ENCODE measurements around the gene PKHD1.

The PKHD1 gene

DNA sequence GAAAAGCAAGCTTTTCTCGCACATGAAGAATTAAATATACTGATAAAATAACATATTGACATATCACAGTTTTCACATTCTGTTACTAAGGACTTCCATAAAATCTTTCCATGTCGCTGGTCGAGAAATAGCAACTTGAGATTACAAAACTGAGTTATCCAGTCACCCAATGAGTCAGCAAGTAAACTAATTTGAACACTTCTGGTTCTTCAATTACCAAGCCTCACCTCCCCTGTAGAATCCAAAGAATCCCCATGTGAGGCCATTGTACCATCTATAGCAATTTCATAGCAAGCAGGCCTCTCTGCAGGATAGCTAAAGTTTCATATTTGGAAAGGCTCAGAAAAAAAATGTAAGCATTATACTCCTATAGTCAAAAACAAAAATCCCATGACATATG lies 87.3 kb downstream of the PKHD1 start:
- no peak for TF ChIP-seq FOXP2 (optimal IDR thresholded peaks at IDR 0.05; ENCODE audit: borderline replicate concordance, extremely low read depth, extremely low read length, insufficient read depth)
- no peak for TF ChIP-seq POLR2AphosphoS5 (IDR thresholded peaks at IDR 0.05; ENCODE audit: low read depth, low read length)
- TF ChIP-seq SIN3A (IDR thresholded peaks at IDR 0.05; ENCODE audit: borderline replicate concordance, insufficient read depth, low read length) = no peak
- TF ChIP-seq, protein P1, sequence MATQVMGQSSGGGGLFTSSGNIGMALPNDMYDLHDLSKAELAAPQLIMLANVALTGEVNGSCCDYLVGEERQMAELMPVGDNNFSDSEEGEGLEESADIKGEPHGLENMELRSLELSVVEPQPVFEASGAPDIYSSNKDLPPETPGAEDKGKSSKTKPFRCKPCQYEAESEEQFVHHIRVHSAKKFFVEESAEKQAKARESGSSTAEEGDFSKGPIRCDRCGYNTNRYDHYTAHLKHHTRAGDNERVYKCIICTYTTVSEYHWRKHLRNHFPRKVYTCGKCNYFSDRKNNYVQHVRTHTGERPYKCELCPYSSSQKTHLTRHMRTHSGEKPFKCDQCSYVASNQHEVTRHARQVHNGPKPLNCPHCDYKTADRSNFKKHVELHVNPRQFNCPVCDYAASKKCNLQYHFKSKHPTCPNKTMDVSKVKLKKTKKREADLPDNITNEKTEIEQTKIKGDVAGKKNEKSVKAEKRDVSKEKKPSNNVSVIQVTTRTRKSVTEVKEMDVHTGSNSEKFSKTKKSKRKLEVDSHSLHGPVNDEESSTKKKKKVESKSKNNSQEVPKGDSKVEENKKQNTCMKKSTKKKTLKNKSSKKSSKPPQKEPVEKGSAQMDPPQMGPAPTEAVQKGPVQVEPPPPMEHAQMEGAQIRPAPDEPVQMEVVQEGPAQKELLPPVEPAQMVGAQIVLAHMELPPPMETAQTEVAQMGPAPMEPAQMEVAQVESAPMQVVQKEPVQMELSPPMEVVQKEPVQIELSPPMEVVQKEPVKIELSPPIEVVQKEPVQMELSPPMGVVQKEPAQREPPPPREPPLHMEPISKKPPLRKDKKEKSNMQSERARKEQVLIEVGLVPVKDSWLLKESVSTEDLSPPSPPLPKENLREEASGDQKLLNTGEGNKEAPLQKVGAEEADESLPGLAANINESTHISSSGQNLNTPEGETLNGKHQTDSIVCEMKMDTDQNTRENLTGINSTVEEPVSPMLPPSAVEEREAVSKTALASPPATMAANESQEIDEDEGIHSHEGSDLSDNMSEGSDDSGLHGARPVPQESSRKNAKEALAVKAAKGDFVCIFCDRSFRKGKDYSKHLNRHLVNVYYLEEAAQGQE (IDR thresholded peaks at IDR 0.05; ENCODE audit: insufficient read depth in 1 of 2, low read depth in 2 of 2, low read length in 2 of 2) = no peak

DNA sequence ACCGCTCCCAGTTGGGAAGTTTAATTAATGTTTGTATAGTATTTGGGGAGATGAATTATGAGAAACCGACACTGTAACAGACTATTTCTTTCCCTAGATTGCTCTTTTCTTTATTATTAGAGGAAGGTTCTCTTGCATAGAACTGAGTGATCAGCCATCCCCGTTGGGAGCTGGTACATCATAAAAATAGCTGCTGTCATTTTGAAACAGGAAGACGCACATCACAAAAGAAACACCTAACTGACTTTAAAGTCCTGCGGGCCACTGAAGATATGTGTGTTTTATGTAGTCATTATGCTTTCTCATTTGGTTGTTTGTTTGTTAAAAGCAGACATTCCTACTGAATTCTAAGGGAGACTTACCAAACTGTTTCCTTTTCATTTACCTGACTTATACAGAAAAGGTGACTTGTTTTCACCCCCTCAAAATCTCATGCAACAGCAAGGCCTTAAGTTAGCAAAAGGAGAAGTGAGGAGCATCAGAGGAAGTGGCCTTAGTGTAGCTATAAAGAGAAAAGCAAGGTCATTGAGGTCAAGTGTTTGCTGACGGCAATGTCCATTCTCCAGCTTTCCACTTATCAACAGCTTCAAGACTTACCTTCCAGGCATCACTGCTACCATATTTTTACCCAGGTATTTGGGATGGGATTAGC lies 91.0 kb downstream of the PKHD1 start:
- no peak for TF ChIP-seq POLR2AphosphoS5 (IDR thresholded peaks at IDR 0.05; ENCODE audit: low read depth, low read length)
- TF ChIP-seq, protein P1 (IDR thresholded peaks at IDR 0.05; ENCODE audit: insufficient read depth in 1 of 2, low read depth in 2 of 2, low read length in 2 of 2) = no peak
- no peak for TF ChIP-seq FOXP2 (optimal IDR thresholded peaks at IDR 0.05; ENCODE audit: borderline replicate concordance, extremely low read depth, extremely low read length, insufficient read depth)
- no peak for TF ChIP-seq TAF1 (IDR thresholded peaks at IDR 0.05; ENCODE audit: borderline replicate concordance, insufficient read depth, low read length)
- TF ChIP-seq SIN3A (IDR thresholded peaks at IDR 0.05; ENCODE audit: borderline replicate concordance, insufficient read depth, low read length) = no peak

DNA sequence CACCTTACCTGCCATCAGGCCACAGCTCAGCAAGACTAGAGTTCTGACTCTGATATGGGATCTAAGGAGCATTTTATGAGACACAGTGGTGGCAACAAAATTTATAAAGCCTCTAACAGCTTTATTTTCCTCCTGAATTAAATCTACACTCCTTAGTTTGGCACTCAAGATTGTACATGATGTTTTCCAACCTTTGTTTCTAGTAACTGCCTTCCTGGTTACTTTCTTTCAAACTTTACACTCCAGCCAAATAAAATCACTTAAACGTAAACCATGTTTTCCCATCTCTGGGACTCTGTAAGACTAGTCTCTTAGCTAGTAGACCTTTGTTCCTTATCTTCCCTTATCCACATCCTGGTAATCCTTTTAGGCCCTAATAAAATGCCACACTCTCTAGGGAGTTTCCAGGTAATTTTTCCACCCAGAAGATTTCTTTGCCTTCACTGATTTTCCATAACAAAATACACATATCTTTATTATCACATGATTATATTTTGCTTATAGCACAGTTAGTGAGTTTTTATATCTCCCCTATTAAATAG lies 92.1 kb downstream of the PKHD1 start:
- TF ChIP-seq FOXP2 (optimal IDR thresholded peaks at IDR 0.05; ENCODE audit: borderline replicate concordance, extremely low read depth, extremely low read length, insufficient read depth) (no peak), SIN3A (IDR thresholded peaks at IDR 0.05; ENCODE audit: borderline replicate concordance, insufficient read depth, low read length) (no peak), TAF1 (IDR thresholded peaks at IDR 0.05; ENCODE audit: borderline replicate concordance, insufficient read depth, low read length) (no peak), POLR2AphosphoS5 (IDR thresholded peaks at IDR 0.05; ENCODE audit: low read depth, low read length) (no peak)
- TF ChIP-seq, protein P1 (IDR thresholded peaks at IDR 0.05; ENCODE audit: insufficient read depth in 1 of 2, low read depth in 2 of 2, low read length in 2 of 2) = no peak

DNA sequence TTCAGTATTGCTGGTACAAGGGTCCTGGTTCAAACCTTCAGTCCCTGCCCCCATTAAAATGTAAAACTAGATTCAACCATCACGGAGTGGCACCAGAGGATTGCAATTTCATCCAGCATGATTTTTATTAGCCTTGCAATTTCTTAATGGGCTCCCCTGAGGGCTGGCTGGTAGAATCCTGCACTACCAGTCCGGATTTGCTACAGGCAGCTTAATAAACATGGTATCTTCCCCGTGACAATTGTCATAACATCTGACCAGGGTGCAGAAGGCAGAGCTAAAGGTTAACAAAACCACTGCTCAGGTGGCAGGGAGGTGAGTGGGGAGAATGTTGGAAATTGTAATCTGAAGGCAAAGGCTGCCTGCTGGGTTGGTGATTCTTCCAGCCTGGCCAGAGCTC lies 94.5 kb downstream of the PKHD1 start:
- TF ChIP-seq POLR2AphosphoS5 (IDR thresholded peaks at IDR 0.05; ENCODE audit: low read depth, low read length) (no peak), SIN3A (IDR thresholded peaks at IDR 0.05; ENCODE audit: borderline replicate concordance, insufficient read depth, low read length) (no peak), TAF1 (IDR thresholded peaks at IDR 0.05; ENCODE audit: borderline replicate concordance, insufficient read depth, low read length) (no peak)
- TF ChIP-seq, protein P1 (IDR thresholded peaks at IDR 0.05; ENCODE audit: insufficient read depth in 1 of 2, low read depth in 2 of 2, low read length in 2 of 2) = no peak
